Endothelial cell of umbilical vein (primary cell): ENCODE data around the gene NECTIN2. TPM values are rescaled to one million over a fixed set of nuclear protein-coding genes. Genes with fewer than 3 reads are reported as not detected.

Experiments
- BruUV-seq: library from RNA; stranded (reverse); fragments of 400-500 nt; replicated peaks from 2 replicates; lab custom pipeline; 2021; lab: Mats Ljungman, UMichigan
- CTCF ChIA-PET: fragments of 300-600, 350-600 bp; sonication (Branson Sonifier 250); formaldehyde crosslinking; loops from one replicate; lab custom pipeline; 2021; ENCODE audit warnings: antibody characterized with exemption, inconsistent platforms; lab: Charles Lee
- POLR2A ChIA-PET: fragments of 300-600, 350-600 bp; sonication (Branson Sonifier 250); formaldehyde crosslinking; loops from one replicate; lab custom pipeline; 2021; ENCODE audit warnings: antibody characterized with exemption, inconsistent platforms; lab: Charles Lee
- DNase-seq: peaks from one replicate; pipeline ENCODE4 v3.0.0-alpha.2; 2011; ENCODE audit warnings: low read depth, low spot score
- FAIRE-seq: peaks from 2 replicates; lab custom pipeline; 2011; peaks lifted over from hg19 to GRCh38; lab: Jason Lieb, UNC
- H2AFZ ChIP-seq: 2 replicates; pipeline ENCODE4 v1.6.0; 2012; ENCODE audit warnings: low read depth, low read length, control low read depth, inconsistent platforms
- H3K27ac ChIP-seq: 2 replicates; pipeline ENCODE4 v1.5.1; 2011; ENCODE audit warnings: low read depth, mild to moderate bottlenecking, control low read depth, low read length, moderate library complexity; ENCODE audit not compliant: insufficient read depth
- H3K27me3 ChIP-seq, 2 experiments: 2 replicates each; pipeline versions ENCODE4 v1.6.0 to v1.6.1; 2011; ENCODE audit warnings: low read length in 2 of 2, mixed read lengths in 1 of 2; ENCODE audit not compliant: control insufficient read depth in 2 of 2, insufficient read depth in 2 of 2
- H3K36me3 ChIP-seq, 2 experiments: 2 replicates in 1 of 2; 3 replicates in 1 of 2; pipeline ENCODE4 v1.5.1; 2011; ENCODE audit warnings: low read length in 2 of 2, mild to moderate bottlenecking in 1 of 2, moderate library complexity in 1 of 2; ENCODE audit not compliant: control insufficient read depth in 2 of 2, insufficient read depth in 2 of 2; ENCODE audit errors: extremely low read depth in 1 of 2
- H3K4me1 ChIP-seq: 3 replicates; pipeline ENCODE4 v1.5.1; 2011; ENCODE audit warnings: mild to moderate bottlenecking, low read length; ENCODE audit not compliant: control insufficient read depth, insufficient read depth; ENCODE audit errors: extremely low read depth
- H3K4me2 ChIP-seq: 2 replicates; pipeline ENCODE4 v1.6.1; 2011; ENCODE audit warnings: low read length, control low read depth, mixed read lengths; ENCODE audit not compliant: insufficient read depth
- H3K4me3 ChIP-seq, 3 experiments: fragments of 200-600 bp in 1 of 3; sonication (generic), shearing (Covaris generic) in 1 of 3; replicated peaks in 1 of 3; 2 replicates each; pipeline ENCODE4 v1.5.1; 2011 to 2016; ENCODE audit warnings: control low read depth in 3 of 3, low read length in 3 of 3, mild to moderate bottlenecking in 2 of 3, inconsistent platforms in 1 of 3, low read depth in 1 of 3, moderate library complexity in 1 of 3; ENCODE audit not compliant: insufficient read depth in 1 of 3
- H3K79me2 ChIP-seq: 2 replicates; pipeline ENCODE4 v1.6.0; 2012; ENCODE audit warnings: low read length, inconsistent platforms; ENCODE audit not compliant: control insufficient read depth, insufficient read depth
- H3K9ac ChIP-seq: replicated peaks from 2 replicates; pipeline ENCODE3; 2011; ENCODE audit warnings: low read length, control low read depth; ENCODE audit not compliant: insufficient read depth; ENCODE audit errors: extremely low read depth
- H3K9me1 ChIP-seq: replicated peaks from 3 replicates; pipeline ENCODE4 v1.6.0; 2011; ENCODE audit warnings: mild to moderate bottlenecking, low read length; ENCODE audit not compliant: control insufficient read depth, insufficient read depth; ENCODE audit errors: extremely low read depth
- H3K9me3 ChIP-seq: replicated peaks from 2 replicates; pipeline ENCODE4 v1.5.1; 2012; ENCODE audit warnings: low read length, inconsistent platforms; ENCODE audit not compliant: control insufficient read depth, insufficient read depth
- H4K20me1 ChIP-seq: replicated peaks from 2 replicates; pipeline ENCODE3; 2011; ENCODE audit warnings: mild to moderate bottlenecking, low read length; ENCODE audit not compliant: control insufficient read depth, insufficient read depth; ENCODE audit errors: extremely low read depth
- CTCF ChIP-seq, 2 donors: IDR thresholded peaks; 1 replicate in 1 of 2; 2 replicates in 1 of 2; pipeline ENCODE4 v1.5.1; 2011; ENCODE audit warnings: low read length in 2 of 2, mild to moderate bottlenecking in 2 of 2, moderate library complexity in 2 of 2, control low read depth in 1 of 2, inconsistent platforms in 1 of 2, low read depth in 1 of 2; ENCODE audit not compliant: insufficient read depth in 1 of 2; ENCODE audit errors: extremely low read depth in 1 of 2
- EZH2 ChIP-seq: IDR thresholded peaks from 2 replicates; pipeline ENCODE4 v1.6.1; 2012; ENCODE audit warnings: borderline replicate concordance, low read depth, mild to moderate bottlenecking, moderate library complexity, low read length, inconsistent platforms; ENCODE audit not compliant: severe bottlenecking
- GATA2 ChIP-seq: IDR thresholded peaks from 2 replicates; pipeline ENCODE4 v1.7.0; 2011; ENCODE audit warnings: low read depth, mild to moderate bottlenecking, moderate library complexity, mixed read lengths, low read length; ENCODE audit not compliant: insufficient read length, insufficient read depth
- JUN ChIP-seq: IDR thresholded peaks from 2 replicates; pipeline ENCODE4 v1.6.1; 2011; ENCODE audit warnings: borderline replicate concordance, low read depth; ENCODE audit not compliant: insufficient read length, insufficient read depth
- POLR2A ChIP-seq: IDR thresholded peaks from 2 replicates; pipeline ENCODE4 v1.6.1; 2012; ENCODE audit warnings: low read depth, mild to moderate bottlenecking, control low read depth, low read length
- POLR2AphosphoS5 ChIP-seq: IDR thresholded peaks from 2 replicates; pipeline ENCODE4 v1.6.1; 2012; ENCODE audit warnings: low read depth, mild to moderate bottlenecking, control low read depth, low read length, moderate library complexity; ENCODE audit not compliant: insufficient read depth
- dilution Hi-C: fragments of 300-500 bp; cut with MboI; formaldehyde crosslinking; loops from one replicate; pipeline ENCODE4 v1.15.0; 2019; ENCODE audit warnings: low sequenced_read_pairs; ENCODE audit not compliant: extremely low pct_ligation_motif_present
- intact Hi-C: fragments of 100-400 bp; cut with micrococcal nuclease; formaldehyde crosslinking; loops from one replicate; pipeline ENCODE4 v1.10.0; 2022
- polyA plus RNA-seq, 4 experiments: library from polyadenylated mRNA; depleted of rRNA in 3 of 4; stranded (reverse) in 3 of 4; unstranded in 1 of 4; fragments of >200 nt; gene quantifications; 2 replicates each; pipeline versions ENCODE4 v1.2.1 to v1.2.3, GENCODE V29; 2011 to 2012; ENCODE audit warnings: missing spikeins in 1 of 4
- total RNA-seq: library from RNA; stranded (reverse); gene quantifications from 2 replicates; pipeline ENCODE4 v1.2.3, GENCODE V29; 2021

Gene NECTIN2
- total and polyA plus RNA-seq, 2 donors (not counting 3 experiments of a cell fraction or from before 2014, with no cell fraction given): 211 to 238 TPM

- DNase-seq (no peak), FAIRE-seq (no peak)
- dilution Hi-C loops (no loop called here), intact Hi-C loops (no loop called here)
- no peak overlapping the region for H3K4me3 ChIP-seq
- no peaks in the 10 kb centered on the region for H3K9me3 ChIP-seq
- no peaks in the 10 kb centered on the region for H4K20me1 ChIP-seq
- H3K9me1 ChIP-seq: no peaks in the 10 kb centered on the region
- no TSS peak for BruUV-seq
- H3K4me1 ChIP-seq: peaks cover 9% of the 10 kb centered on the region
- no peak overlapping the region for H3K9ac ChIP-seq
- H3K4me2 ChIP-seq: no peak overlapping the region
- H3K79me2 ChIP-seq: no peaks in the 10 kb centered on the region
- no peak overlapping the region for H2AFZ ChIP-seq
- ChIA-PET CTCF (interaction anchor here (1.8 kb wide), 1 partner anchor 44 kb away, joined by 7 read pairs; no protein-coding TSS in a partner anchor), POLR2A (no interaction called here)
- H3K36me3 ChIP-seq: no peaks in the 10 kb centered on the region
- no peak overlapping the region for H3K27ac ChIP-seq
- H3K27me3 ChIP-seq: peaks cover 9 to 11% of the 10 kb centered on the region in 2 experiments
- TF ChIP-seq EZH2 (no peak), JUN (no peak), POLR2AphosphoS5 (no peak), GATA2 (no peak), CTCF (IDR thresholded peaks at IDR 0.05; ENCODE audit: extremely low read depth in 1 of 2, insufficient read depth in 1 of 2, low read depth in 1 of 2, low read length in 2 of 2) (no peak), POLR2A (no peak)
Observed at GRCh38 chr19:44907613-44908012, 61.5 kb downstream of the NECTIN2 start.
